Measurements from ENCODE around the gene SGMS1. TPM values are rescaled to one million over a fixed set of nuclear protein-coding genes. Genes with fewer than 3 reads are reported as not detected.
A peak's percentile ranks its signal among the peaks of the same experiment; 100 is the strongest.
"Not testable (repeated sequence)": the region's sequence is repeated elsewhere in the genome, so short reads cannot be mapped to it uniquely, and the experiment has no call there.

Gene SGMS1
- total RNA-seq, 2 experiments from 2014 or later: 7.5 to 9.0 TPM

GRCh38 chr10:50503661-50504320, 120.0 kb downstream of the SGMS1 start:
- DNase-seq (peak; percentile 41), ATAC-seq (peak; percentile 60)
- Mint-ChIP-seq H3K27ac (no peak overlapping the region), H3K4me3 (no peak overlapping the region), H3K27me3 (no peaks in the 10 kb centered on the region), H3K4me1 (peaks cover 55% of the 10 kb centered on the region), H3K36me3 (ENCODE audit: low read depth) (peaks cover 6% of the 10 kb centered on the region), H3K9me3 (ENCODE audit: low read depth) (no peaks in the 10 kb centered on the region)
- ChIA-PET POLR2A (interaction anchor here (0.7 kb wide), 1 partner anchor 18 kb away, joined by 3 read pairs; no protein-coding TSS in a partner anchor), CTCF (interaction anchor here (0.7 to 1.2 kb wide), 3 partner anchors 10 to 22 kb away, joined by 3 read pairs; no protein-coding TSS in a partner anchor)
- intact Hi-C loops (cut with DNase I, micrococcal nuclease): no loop called here

DNA sequence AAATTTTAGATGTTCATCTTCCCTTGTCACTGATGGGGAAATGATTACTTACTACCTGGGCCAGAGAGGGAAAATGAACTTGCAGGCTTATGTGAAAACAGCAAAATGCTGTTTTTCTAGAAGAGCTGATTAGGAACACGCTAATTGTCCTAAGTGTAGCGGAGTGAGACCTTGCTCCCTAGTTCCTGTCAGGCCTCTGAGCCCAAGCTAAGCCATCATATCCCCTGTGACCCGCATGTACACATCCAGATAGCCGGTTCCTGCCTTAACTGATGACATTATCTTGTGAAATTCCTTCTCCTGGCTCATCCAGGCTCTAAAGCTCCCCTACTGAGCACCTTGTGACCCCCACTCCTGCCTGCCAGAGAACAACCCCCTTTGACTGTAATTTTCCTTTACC, 120.6 kb downstream of the SGMS1 start:
- ATAC-seq, POLR2A ChIA-PET: not testable (repeated sequence)

DNA sequence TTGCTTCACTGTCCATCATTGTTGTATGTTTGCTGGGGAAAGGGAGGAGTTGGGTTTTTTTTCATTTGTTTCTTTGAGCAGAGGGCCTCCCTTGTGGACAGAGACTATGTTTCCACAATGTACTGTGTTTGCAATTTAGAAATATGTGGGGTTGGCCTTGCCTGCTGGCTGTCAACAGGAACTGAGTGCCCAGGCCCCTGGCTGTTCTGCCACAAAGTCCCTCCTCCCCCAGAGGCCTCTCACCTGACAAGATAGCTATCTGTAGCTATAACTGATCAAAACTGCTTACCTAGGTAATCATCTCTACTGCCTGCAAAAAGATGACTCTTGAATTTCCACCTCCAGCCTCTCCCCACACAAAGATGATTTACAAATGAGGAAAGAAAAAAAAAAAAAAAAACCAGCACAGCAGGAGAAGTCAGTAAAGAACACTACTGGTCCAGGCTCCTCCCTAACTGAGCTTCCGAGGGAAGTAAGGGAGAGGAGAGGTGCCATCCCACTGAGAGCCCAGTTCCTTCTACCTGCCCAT, 121.8 kb downstream of the SGMS1 start:
- no peaks in the 10 kb centered on the region for H3K27me3 Mint-ChIP-seq
- ChIA-PET CTCF (interaction anchor here (0.8 kb wide), 1 partner anchor 1948 kb away, joined by 3 read pairs; no protein-coding TSS in a partner anchor), POLR2A (no interaction called here)
- peak overlapping the region; percentile 29 for H3K27ac Mint-ChIP-seq
- peaks cover 8% of the 10 kb centered on the region for H3K36me3 Mint-ChIP-seq (ENCODE audit: low read depth)
- intact Hi-C loops (cut with DNase I, micrococcal nuclease): no loop called here
- peaks cover 55% of the 10 kb centered on the region for H3K4me1 Mint-ChIP-seq
- ATAC-seq: peak; percentile 37
- H3K9me3 Mint-ChIP-seq (ENCODE audit: low read depth): no peaks in the 10 kb centered on the region
- no peak overlapping the region for H3K4me3 Mint-ChIP-seq
- peak; percentile 23 for DNase-seq

More for the DNA sequence above, 120.6 kb downstream of the SGMS1 start:
- DNase-seq; H3K36me3 Mint-ChIP-seq (ENCODE audit: low read depth); H3K27me3 Mint-ChIP-seq; H3K27ac Mint-ChIP-seq; H3K4me3 Mint-ChIP-seq; intact Hi-C loops (cut with DNase I, micrococcal nuclease); H3K9me3 Mint-ChIP-seq (ENCODE audit: low read depth): not testable (repeated sequence)
- H3K4me1 Mint-ChIP-seq: peaks cover 52% of the 10 kb centered on the region
- CTCF ChIA-PET: interaction anchor here (1.0 kb wide), 1 partner anchor 23 kb away, joined by 3 read pairs; no protein-coding TSS in a partner anchor

GRCh38 chr10:50501478-50501877, 122.3 kb downstream of the SGMS1 start:
- no peak overlapping the region for H3K27ac Mint-ChIP-seq
- peaks cover 10% of the 10 kb centered on the region for H3K36me3 Mint-ChIP-seq (ENCODE audit: low read depth)
- no peaks in the 10 kb centered on the region for H3K9me3 Mint-ChIP-seq (ENCODE audit: low read depth)
- peak; percentile 40 for ATAC-seq
- no peak for DNase-seq
- POLR2A ChIA-PET: no interaction called here
- peaks cover 56% of the 10 kb centered on the region for H3K4me1 Mint-ChIP-seq
- intact Hi-C loops (cut with DNase I, micrococcal nuclease): no loop called here
- no peak overlapping the region for H3K4me3 Mint-ChIP-seq
- no peaks in the 10 kb centered on the region for H3K27me3 Mint-ChIP-seq
- CTCF ChIA-PET: no interaction called here

GRCh38 chr10:50498465-50498864, 125.3 kb downstream of the SGMS1 start:
- POLR2A ChIA-PET: no interaction called here
- DNase-seq (no peak), ATAC-seq (peak; percentile 21)
- intact Hi-C loops (cut with DNase I, micrococcal nuclease): no loop called here
- CTCF ChIA-PET: interaction anchor here (0.9 to 1.0 kb wide), 2 partner anchors 10 to 123 kb away, joined by 3 read pairs; no protein-coding TSS in a partner anchor
- Mint-ChIP-seq H3K27me3 (no peaks in the 10 kb centered on the region), H3K27ac (no peak overlapping the region), H3K4me3 (no peak overlapping the region), H3K36me3 (ENCODE audit: low read depth) (peaks cover 15% of the 10 kb centered on the region), H3K4me1 (peaks cover 44% of the 10 kb centered on the region), H3K9me3 (ENCODE audit: low read depth) (no peaks in the 10 kb centered on the region)

DNA sequence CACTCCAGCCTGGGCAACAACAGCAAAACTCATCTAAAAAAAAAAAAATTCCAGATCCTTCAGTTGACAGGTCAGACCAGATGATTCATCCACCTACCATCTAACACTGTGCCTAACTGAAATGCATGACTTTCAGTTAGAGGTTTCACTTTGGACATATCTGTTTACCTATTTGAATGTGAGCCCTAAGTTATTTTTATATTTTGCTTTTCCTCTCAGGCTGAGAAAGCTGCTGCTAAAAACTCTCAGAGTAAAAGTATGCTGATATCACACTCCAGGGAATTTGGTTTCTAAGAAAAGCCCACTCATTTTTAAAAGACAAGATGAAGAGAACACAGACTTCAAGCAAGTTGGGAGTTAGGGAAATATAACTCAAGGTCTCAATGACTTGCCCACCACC, 126.0 kb downstream of the SGMS1 start:
- ChIA-PET POLR2A (no interaction called here), CTCF (interaction anchor here (0.8 kb wide), 1 partner anchor 18 kb away, joined by 3 read pairs; no protein-coding TSS in a partner anchor)
- Mint-ChIP-seq H3K27me3 (no peaks in the 10 kb centered on the region), H3K4me3 (no peak overlapping the region), H3K9me3 (ENCODE audit: low read depth) (no peaks in the 10 kb centered on the region), H3K36me3 (ENCODE audit: low read depth) (peaks cover 17% of the 10 kb centered on the region), H3K27ac (peak overlapping the region; percentile 43), H3K4me1 (peaks cover 37% of the 10 kb centered on the region)
- ATAC-seq (peak; percentile 83), DNase-seq (no peak)
- intact Hi-C loops (cut with DNase I, micrococcal nuclease): no loop called here

- H3K9me3 Mint-ChIP-seq (ENCODE audit: low read depth): no peaks in the 10 kb centered on the region
- H3K4me1 Mint-ChIP-seq: peaks cover 23% of the 10 kb centered on the region
- CTCF ChIA-PET: interaction anchor here (1.3 kb wide), 1 partner anchor 64 kb away, joined by 5 read pairs; no protein-coding TSS in a partner anchor
- ATAC-seq (no peak), DNase-seq (no peak)
- intact Hi-C loops (cut with DNase I, micrococcal nuclease): no loop called here
- H3K27ac Mint-ChIP-seq: no peak overlapping the region
- peaks cover 19% of the 10 kb centered on the region for H3K36me3 Mint-ChIP-seq (ENCODE audit: low read depth)
- no peak overlapping the region for H3K4me3 Mint-ChIP-seq
- POLR2A ChIA-PET: no interaction called here
- no peaks in the 10 kb centered on the region for H3K27me3 Mint-ChIP-seq
Observed at GRCh38 chr10:50496228-50496627, 127.5 kb downstream of the SGMS1 start.

- DNase-seq: no peak
- H3K9me3 Mint-ChIP-seq (ENCODE audit: low read depth): peaks cover 12% of the 10 kb centered on the region
- no peak overlapping the region for H3K4me3 Mint-ChIP-seq
- no peak overlapping the region for H3K27ac Mint-ChIP-seq
- no peak for ATAC-seq
- CTCF ChIA-PET: interaction anchor here (1.2 kb wide), 1 partner anchor 19 kb away, joined by 3 read pairs; no protein-coding TSS in a partner anchor
- no peaks in the 10 kb centered on the region for H3K27me3 Mint-ChIP-seq
- POLR2A ChIA-PET: no interaction called here
- peaks cover 6% of the 10 kb centered on the region for H3K4me1 Mint-ChIP-seq
- intact Hi-C loops (cut with DNase I, micrococcal nuclease): no loop called here
- H3K36me3 Mint-ChIP-seq (ENCODE audit: low read depth): peaks cover 33% of the 10 kb centered on the region
Observed at GRCh38 chr10:50490241-50490640, 133.5 kb downstream of the SGMS1 start.

GRCh38 chr10:50484550-50484949, 139.2 kb downstream of the SGMS1 start:
- intact Hi-C loops (cut with DNase I, micrococcal nuclease); DNase-seq; H3K4me3 Mint-ChIP-seq; H3K27me3 Mint-ChIP-seq; ATAC-seq; H3K27ac Mint-ChIP-seq; POLR2A ChIA-PET; H3K4me1 Mint-ChIP-seq: not testable (repeated sequence)
- Mint-ChIP-seq H3K9me3 (ENCODE audit: low read depth) (peaks cover 29% of the 10 kb centered on the region), H3K36me3 (ENCODE audit: low read depth) (peaks cover 46% of the 10 kb centered on the region)
- CTCF ChIA-PET: interaction anchor here (1.5 kb wide), 1 partner anchor 11 kb away, joined by 5 read pairs; no protein-coding TSS in a partner anchor

DNA sequence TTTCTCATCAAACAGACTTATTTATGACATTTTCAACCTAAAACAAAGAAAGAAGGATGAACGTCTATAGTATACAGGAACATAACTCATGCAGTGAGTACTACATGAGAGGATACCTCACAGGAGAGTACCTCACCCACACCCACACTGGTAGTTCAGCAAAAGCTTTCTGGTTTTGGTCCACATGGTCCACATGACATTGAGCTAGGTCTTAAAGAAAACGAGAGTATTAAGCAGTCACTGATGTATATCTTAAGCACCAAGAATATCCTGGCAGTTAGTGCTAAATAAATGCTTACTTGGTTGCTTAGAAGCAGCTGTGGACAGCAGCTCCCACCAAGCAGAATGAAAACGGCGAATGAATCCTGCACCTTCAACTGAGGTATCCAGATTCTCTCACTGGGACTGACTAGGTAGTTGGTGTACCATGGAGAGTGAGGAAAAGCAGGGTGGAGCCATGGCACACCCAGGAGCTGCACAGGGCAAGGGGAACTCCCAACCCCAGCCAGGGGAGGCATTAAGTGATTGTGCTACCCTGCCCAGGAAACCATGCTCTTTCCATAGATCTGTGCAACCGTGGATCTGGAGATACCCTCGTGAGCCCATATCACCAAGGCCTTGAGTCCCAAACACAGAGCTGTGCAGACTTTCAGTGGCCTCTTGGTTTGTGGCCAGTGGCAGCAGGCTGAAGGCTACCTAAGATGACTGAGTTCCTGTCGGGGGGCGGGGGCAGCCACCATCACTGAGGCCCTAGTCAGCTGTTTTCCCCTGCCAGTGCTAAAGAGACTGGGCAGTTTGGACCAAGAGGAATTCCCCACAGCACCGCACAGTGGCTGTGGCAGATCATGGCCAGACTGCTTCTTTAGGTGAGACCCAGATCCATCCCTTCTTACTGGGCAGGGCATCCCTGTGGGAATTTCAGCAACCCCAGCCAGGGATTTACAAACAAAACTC, 143.4 kb downstream of the SGMS1 start:
- no peak for DNase-seq
- Mint-ChIP-seq H3K9me3 (ENCODE audit: low read depth) (peaks cover 22% of the 10 kb centered on the region), H3K4me3 (no peak overlapping the region), H3K27ac (no peak overlapping the region), H3K27me3 (no peaks in the 10 kb centered on the region), H3K36me3 (ENCODE audit: low read depth) (peaks cover 48% of the 10 kb centered on the region), H3K4me1 (no peaks in the 10 kb centered on the region)
- CTCF ChIA-PET: interaction anchor here (0.8 kb wide), 1 partner anchor 32 kb away, joined by 3 read pairs; no protein-coding TSS in a partner anchor
- POLR2A ChIA-PET: no interaction called here
- ATAC-seq: no peak
- intact Hi-C loops (cut with DNase I, micrococcal nuclease): no loop called here
